DND-41 (cell line): ENCODE results near the gene PRND.

ENCODE experiments used
- CTCF ChIP-seq: IDR thresholded peaks from 2 replicates; pipeline ENCODE4 v1.5.1; 2012; ENCODE audit warnings: borderline replicate concordance, low read length, moderate library complexity, mild to moderate bottlenecking; ENCODE audit not compliant: poor library complexity, severe bottlenecking; ENCODE audit errors: extremely low read depth
- EZH2 ChIP-seq: IDR thresholded peaks from 3 replicates; pipeline ENCODE4 v1.6.1; 2012; ENCODE audit warnings: borderline replicate concordance, low read depth, mild to moderate bottlenecking, moderate library complexity, low read length, inconsistent platforms; ENCODE audit not compliant: severe bottlenecking

GRCh38 chr20:4766631-4767030, 44.9 kb downstream of the PRND start:
- TF ChIP-seq CTCF (no peak), EZH2 (no peak)
